ENCODE results near the gene TIMP3.

DNA sequence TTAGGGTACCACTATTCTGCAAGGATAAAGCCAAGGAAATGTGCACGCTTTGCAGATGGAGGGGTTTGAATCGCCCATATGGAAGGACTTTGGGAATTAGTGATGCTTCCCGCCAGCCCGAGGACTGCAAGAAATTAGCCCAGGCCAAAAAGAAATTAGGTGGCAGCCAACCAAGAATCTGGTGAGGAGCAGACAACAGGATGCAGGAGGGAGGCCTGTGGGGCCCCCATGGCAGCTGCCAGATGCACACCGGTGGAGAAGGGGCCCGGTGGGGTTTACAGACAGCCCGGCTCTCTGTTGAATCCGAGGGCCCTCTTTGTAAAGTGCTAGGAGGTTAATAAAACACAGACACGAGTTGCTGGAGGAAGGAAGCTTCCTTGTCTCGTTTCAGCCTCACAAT, 73.5 kb downstream of the TIMP3 start:
- TF ChIP-seq, protein P1, sequence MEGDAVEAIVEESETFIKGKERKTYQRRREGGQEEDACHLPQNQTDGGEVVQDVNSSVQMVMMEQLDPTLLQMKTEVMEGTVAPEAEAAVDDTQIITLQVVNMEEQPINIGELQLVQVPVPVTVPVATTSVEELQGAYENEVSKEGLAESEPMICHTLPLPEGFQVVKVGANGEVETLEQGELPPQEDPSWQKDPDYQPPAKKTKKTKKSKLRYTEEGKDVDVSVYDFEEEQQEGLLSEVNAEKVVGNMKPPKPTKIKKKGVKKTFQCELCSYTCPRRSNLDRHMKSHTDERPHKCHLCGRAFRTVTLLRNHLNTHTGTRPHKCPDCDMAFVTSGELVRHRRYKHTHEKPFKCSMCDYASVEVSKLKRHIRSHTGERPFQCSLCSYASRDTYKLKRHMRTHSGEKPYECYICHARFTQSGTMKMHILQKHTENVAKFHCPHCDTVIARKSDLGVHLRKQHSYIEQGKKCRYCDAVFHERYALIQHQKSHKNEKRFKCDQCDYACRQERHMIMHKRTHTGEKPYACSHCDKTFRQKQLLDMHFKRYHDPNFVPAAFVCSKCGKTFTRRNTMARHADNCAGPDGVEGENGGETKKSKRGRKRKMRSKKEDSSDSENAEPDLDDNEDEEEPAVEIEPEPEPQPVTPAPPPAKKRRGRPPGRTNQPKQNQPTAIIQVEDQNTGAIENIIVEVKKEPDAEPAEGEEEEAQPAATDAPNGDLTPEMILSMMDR (IDR thresholded peaks at IDR 0.05) = no peak
- TF ChIP-seq POLR2A (IDR thresholded peaks at IDR 0.05) = no peak
